Measurements from ENCODE around the gene ABL1. TPM values are rescaled to one million over a fixed set of nuclear protein-coding genes. Genes with fewer than 3 reads are reported as not detected.

Gene ABL1
- total RNA-seq, 1 donor from 2014 or later = 30.7 TPM

DNA sequence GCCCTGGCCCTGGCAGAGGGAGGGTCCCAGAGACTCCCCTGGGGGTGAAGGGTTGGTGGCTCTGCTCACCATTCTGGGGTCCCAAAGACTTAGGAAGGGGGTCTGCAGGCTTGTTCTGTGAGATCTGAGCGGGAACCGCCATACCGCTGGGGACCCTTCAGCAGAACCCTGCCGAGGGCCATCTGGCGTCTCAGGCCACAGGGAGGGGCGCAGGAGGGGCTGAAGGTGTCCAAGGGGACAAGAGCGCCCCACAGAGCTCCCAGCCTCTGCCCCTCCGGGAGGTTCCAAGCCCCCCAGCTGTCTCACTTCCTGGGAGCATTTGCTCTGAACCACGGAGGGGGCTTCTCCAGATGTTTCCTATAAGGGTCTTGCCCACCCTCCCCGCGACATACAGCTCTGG, 99.2 kb downstream of the ABL1 start:
- intact Hi-C loops (cut with micrococcal nuclease) = loop anchor here (10.0 kb wide), 1 partner anchor 59 kb away; no protein-coding TSS in a partner anchor
- no peaks in the 10 kb centered on the region for H3K36me3 ChIP-seq
- peaks cover 87% of the 10 kb centered on the region for H3K27me3 ChIP-seq (ENCODE audit: low read depth)
- TF ChIP-seq, protein P1, sequence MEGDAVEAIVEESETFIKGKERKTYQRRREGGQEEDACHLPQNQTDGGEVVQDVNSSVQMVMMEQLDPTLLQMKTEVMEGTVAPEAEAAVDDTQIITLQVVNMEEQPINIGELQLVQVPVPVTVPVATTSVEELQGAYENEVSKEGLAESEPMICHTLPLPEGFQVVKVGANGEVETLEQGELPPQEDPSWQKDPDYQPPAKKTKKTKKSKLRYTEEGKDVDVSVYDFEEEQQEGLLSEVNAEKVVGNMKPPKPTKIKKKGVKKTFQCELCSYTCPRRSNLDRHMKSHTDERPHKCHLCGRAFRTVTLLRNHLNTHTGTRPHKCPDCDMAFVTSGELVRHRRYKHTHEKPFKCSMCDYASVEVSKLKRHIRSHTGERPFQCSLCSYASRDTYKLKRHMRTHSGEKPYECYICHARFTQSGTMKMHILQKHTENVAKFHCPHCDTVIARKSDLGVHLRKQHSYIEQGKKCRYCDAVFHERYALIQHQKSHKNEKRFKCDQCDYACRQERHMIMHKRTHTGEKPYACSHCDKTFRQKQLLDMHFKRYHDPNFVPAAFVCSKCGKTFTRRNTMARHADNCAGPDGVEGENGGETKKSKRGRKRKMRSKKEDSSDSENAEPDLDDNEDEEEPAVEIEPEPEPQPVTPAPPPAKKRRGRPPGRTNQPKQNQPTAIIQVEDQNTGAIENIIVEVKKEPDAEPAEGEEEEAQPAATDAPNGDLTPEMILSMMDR (IDR thresholded peaks at IDR 0.05; ENCODE audit: borderline replicate concordance) = no peak
- no peak overlapping the region for H3K4me3 ChIP-seq
- peaks cover 45% of the 10 kb centered on the region for H3K4me1 ChIP-seq
- no peak for DNase-seq
- H3K27ac ChIP-seq (replicated peaks) = no peak overlapping the region
- no peaks in the 10 kb centered on the region for H3K9me3 ChIP-seq (replicated peaks)

DNA sequence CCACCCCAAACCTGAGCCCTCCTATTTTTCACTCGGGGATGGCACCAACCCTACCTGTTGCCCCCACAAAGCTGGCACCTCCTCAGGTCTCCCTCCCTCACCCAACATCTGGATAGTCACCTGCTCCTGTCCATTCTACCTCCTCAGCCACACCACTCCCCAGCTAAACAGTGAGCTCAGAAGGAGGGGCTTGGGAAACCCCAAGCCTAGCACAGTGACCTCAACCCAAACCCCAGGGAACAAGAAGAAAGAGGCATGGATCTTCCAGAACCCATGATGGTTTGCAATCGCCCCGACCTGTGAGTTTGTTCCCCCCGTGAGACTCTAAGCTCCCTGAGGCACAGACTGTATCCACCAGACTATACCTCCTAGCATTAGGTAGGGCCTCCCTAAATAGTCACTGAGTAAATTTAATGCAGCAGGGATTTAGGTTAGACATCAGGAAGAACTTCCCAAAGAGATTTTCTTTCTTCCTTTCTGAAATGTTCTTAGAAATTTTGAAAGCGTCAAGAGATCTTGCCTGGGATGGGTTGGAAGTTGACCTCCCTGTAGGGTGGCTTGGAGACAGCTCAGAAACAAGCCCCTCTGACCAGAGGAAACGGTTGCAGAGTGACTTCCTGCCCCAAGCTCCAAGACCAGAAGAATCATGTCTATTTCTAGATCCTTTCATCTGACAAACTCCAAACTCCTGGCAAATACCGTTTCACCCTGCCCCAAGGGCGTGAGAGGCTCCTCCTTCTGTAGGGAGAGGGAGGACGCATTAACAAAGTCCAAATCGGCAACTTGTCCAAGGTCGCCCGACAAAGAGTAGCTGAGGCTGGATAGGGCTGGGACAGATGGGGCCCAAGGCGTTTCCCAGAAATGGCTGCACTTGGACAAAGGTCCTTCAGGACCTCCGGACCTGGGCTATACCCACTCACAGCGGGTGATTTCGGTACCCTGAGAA, 99.9 kb downstream of the ABL1 start:
- Histone ChIP-seq H3K4me1 (peaks cover 52% of the 10 kb centered on the region), H3K36me3 (no peaks in the 10 kb centered on the region), H3K9me3 (replicated peaks) (no peaks in the 10 kb centered on the region), H3K27ac (replicated peaks) (no peak overlapping the region), H3K4me3 (no peak overlapping the region), H3K27me3 (ENCODE audit: low read depth) (peaks cover 87% of the 10 kb centered on the region)
- intact Hi-C loops (cut with micrococcal nuclease) = loop anchor here (10.0 kb wide), 1 partner anchor 60 kb away; no protein-coding TSS in a partner anchor
- TF ChIP-seq, protein P1 (IDR thresholded peaks at IDR 0.05; ENCODE audit: borderline replicate concordance) = no peak
- no peak for DNase-seq

DNA sequence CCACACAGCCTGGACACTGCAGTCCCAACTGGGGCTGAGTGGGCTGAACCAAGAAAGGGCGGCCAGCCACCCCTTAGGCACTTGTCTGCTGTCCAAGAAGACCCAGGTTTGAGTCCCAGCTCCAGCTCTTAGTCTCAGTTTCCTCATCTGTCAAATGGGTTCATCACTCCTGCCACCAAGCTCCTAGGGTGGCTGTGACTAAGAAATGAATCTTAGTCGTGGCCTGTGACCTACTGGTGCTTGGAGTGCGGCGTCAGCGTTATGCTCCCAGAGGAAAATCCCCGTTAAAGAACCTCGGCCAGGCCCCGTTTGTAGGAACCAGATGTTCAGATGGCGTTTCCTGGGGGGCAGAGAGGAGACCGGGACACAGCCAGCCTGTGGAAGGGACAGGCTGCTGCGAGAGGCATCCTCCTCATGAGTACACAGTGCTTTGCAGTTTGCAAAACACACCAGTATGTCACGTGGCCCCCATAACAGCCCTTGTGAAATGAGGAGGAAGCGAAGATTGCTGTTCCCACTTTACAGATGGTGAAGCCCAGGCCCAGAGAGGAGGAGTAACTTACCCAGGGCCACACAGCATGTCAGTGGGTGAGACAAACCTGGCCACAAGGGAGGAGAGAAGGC, 100.7 kb downstream of the ABL1 start:
- TF ChIP-seq, protein P1 (IDR thresholded peaks at IDR 0.05; ENCODE audit: borderline replicate concordance) = no peak

DNA sequence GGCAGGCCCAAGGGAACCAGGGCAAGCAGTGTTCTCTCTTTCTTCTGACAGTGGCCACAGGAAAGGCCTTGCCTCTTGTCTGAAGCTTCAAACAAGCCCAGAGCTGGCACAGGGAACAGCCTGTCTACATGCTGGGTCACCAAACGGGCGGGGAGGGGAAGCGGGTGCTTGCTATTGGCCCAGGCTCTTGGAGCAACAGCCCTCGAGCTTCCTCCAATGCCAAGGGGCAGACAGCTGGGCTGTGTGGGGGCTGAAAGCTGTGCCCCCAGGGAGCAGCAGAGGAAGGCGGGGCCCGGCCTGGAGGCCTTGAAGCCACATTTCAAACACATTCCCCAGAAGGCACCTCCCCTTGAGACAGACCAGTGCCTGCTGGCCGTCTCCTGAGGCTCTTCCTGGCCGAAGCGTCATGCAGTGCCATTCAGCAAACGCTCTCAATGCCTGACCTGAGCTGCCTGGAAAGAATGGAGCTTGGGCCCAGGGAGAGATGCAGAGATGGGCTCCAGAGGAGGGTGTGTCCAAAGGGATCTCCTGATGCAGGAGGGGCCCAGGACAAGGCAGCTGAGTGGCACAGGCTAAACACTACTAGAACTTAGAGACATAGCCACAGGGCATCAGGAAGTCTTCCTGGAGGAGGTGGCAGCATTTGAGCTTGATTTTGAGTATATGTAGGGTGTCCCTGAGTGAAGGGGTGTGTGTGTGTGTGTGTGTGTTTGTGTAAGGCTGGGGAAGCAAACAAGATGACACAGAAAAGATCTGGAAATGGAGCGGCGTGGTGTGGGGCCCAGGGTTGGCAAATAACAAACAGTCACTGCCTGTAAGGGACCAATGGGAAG, 101.4 kb downstream of the ABL1 start:
- H3K9me3 ChIP-seq (replicated peaks) = no peaks in the 10 kb centered on the region
- H3K27me3 ChIP-seq (ENCODE audit: low read depth) = peaks cover 100% of the 10 kb centered on the region
- H3K4me3 ChIP-seq = no peak overlapping the region
- TF ChIP-seq, protein P1 (IDR thresholded peaks at IDR 0.05; ENCODE audit: borderline replicate concordance) = no peak
- peaks cover 57% of the 10 kb centered on the region for H3K4me1 ChIP-seq
- H3K27ac ChIP-seq (replicated peaks) = no peak overlapping the region
- intact Hi-C loops (cut with micrococcal nuclease) = loop anchor here (10.0 kb wide), 1 partner anchor 62 kb away; no protein-coding TSS in a partner anchor
- DNase-seq = no peak
- H3K36me3 ChIP-seq = no peaks in the 10 kb centered on the region

More for the DNA sequence above, 100.7 kb downstream of the ABL1 start:
- no peak overlapping the region for H3K27ac ChIP-seq (replicated peaks)
- intact Hi-C loops (cut with micrococcal nuclease) = loop anchor here (10.0 kb wide), 1 partner anchor 61 kb away; no protein-coding TSS in a partner anchor
- no peak overlapping the region for H3K4me3 ChIP-seq
- H3K4me1 ChIP-seq = peaks cover 60% of the 10 kb centered on the region
- no peak for DNase-seq
- no peaks in the 10 kb centered on the region for H3K9me3 ChIP-seq (replicated peaks)
- no peaks in the 10 kb centered on the region for H3K36me3 ChIP-seq
- H3K27me3 ChIP-seq (ENCODE audit: low read depth) = peaks cover 94% of the 10 kb centered on the region

Other genes starting within 250 kb of the ABL1 start
- not detected for gene PRDM12, start 170.7 kb upstream of the ABL1 start, total RNA-seq
- gene EXOSC2, start 141.5 kb upstream of the ABL1 start, total RNA-seq = 12.0 TPM
- gene QRFP, start 61.6 kb downstream of the ABL1 start, total RNA-seq = not detected
- gene FIBCD1, start 104.0 kb downstream of the ABL1 start, total RNA-seq = 0.58 TPM
- gene LAMC3, start 173.9 kb downstream of the ABL1 start, total RNA-seq = 0.66 TPM

All from left ventricle myocardium inferior (tissue), 1 donor.